ENCODE data around the gene MEAK7.

DNA sequence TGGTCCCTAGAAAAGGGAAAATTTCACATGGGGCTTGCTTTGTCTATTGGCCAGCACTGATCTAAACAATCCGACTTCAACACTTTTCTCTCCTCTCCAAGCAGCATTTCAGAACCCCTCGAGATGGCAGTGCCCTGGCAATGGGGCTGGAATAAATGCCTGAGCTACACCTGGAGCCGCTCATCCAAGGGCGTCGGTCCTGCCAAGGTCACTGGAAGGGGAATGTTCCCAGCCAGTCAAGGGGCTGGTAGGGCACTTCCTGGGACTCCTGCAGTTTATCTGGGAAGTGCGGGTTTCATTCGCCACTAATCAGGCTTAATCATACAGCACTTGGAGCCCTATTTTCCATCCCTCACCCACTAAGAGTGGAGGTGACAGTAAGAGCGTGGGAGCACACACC is 17.1 kb downstream of the MEAK7 start:
- TF ChIP-seq CTCF (IDR thresholded peaks at IDR 0.05) = no peak
- TF ChIP-seq POLR2AphosphoS5 (IDR thresholded peaks at IDR 0.05) = no peak

Data from sigmoid colon (tissue), 4 donors.